HEK293T (cell line): Measurements from ENCODE around the gene FAM43A.

Source experiments
- FOXA1 ChIP-seq: fragments of 450-650 bp; IDR thresholded peaks from 2 replicates; pipeline ENCODE4 v1.6.1; 2016; ENCODE audit warnings: mild to moderate bottlenecking
- SP1 ChIP-seq: fragments of 450-650 bp; IDR thresholded peaks from 2 replicates; pipeline ENCODE4 v1.6.1; 2017
- TF ChIP-seq, protein P1 (sequence below): fragments of 450-650 bp; IDR thresholded peaks from 2 replicates; pipeline ENCODE4 v1.6.1; 2016

DNA sequence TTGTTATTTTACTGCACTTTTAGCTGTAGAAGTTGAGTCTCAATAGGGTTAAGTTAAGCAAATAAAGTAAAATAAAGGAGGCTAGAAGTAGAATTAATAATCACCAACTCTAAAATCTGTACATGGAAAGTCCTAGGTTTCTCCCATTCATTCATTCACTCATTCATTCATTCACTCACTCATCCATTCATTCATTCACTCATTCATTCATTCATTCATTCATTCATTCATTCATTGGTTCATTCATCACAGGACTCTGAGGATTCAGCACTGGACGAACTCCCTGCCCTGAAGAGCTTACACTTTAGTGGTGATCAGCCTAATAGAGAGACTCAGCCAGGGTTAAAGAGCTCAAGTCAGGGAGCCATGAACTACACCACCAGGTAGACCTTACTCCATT, 9.2 kb upstream of the FAM43A start:
- TF ChIP-seq SP1 (no peak), FOXA1 (no peak)
- TF ChIP-seq, protein P1, sequence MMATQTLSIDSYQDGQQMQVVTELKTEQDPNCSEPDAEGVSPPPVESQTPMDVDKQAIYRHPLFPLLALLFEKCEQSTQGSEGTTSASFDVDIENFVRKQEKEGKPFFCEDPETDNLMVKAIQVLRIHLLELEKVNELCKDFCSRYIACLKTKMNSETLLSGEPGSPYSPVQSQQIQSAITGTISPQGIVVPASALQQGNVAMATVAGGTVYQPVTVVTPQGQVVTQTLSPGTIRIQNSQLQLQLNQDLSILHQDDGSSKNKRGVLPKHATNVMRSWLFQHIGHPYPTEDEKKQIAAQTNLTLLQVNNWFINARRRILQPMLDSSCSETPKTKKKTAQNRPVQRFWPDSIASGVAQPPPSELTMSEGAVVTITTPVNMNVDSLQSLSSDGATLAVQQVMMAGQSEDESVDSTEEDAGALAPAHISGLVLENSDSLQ, result no peak
